IPS-15b (cell line): ENCODE results near the gene MAP4K1.

Source experiments
- H3K27me3 ChIP-seq: one replicate; pipeline ENCODE4 v1.6.1; 2013; ENCODE audit warnings: low read length; ENCODE audit not compliant: control insufficient read depth, insufficient read depth
- H3K36me3 ChIP-seq: one replicate; pipeline ENCODE4 v1.6.1; 2013; ENCODE audit warnings: low read length; ENCODE audit not compliant: control insufficient read depth, insufficient read depth
- H3K4me1 ChIP-seq: one replicate; pipeline ENCODE4 v1.6.1; 2013; ENCODE audit warnings: mild to moderate bottlenecking, low read length; ENCODE audit not compliant: control insufficient read depth, insufficient read depth
- H3K4me3 ChIP-seq: one replicate; pipeline ENCODE4 v1.5.1; 2013; ENCODE audit warnings: low read depth, low read length
- H3K9ac ChIP-seq: one replicate; pipeline ENCODE4 v1.6.1; 2013; ENCODE audit warnings: low read depth, mild to moderate bottlenecking, low read length
- H3K9me3 ChIP-seq: one replicate; pipeline ENCODE4 v1.6.1; 2013; ENCODE audit warnings: mild to moderate bottlenecking, low read length; ENCODE audit not compliant: control insufficient read depth, insufficient read depth

MAP4K1 gene

GRCh38 chr19:38648769-38649304 lies 31.1 kb upstream of the MAP4K1 start:
- Histone ChIP-seq H3K9ac (peak overlapping the region; percentile 88), H3K27me3 (no peaks in the 10 kb centered on the region), H3K4me1 (peaks cover 22% of the 10 kb centered on the region), H3K9me3 (no peaks in the 10 kb centered on the region), H3K36me3 (no peaks in the 10 kb centered on the region), H3K4me3 (peak overlapping the region; percentile 80)

DNA sequence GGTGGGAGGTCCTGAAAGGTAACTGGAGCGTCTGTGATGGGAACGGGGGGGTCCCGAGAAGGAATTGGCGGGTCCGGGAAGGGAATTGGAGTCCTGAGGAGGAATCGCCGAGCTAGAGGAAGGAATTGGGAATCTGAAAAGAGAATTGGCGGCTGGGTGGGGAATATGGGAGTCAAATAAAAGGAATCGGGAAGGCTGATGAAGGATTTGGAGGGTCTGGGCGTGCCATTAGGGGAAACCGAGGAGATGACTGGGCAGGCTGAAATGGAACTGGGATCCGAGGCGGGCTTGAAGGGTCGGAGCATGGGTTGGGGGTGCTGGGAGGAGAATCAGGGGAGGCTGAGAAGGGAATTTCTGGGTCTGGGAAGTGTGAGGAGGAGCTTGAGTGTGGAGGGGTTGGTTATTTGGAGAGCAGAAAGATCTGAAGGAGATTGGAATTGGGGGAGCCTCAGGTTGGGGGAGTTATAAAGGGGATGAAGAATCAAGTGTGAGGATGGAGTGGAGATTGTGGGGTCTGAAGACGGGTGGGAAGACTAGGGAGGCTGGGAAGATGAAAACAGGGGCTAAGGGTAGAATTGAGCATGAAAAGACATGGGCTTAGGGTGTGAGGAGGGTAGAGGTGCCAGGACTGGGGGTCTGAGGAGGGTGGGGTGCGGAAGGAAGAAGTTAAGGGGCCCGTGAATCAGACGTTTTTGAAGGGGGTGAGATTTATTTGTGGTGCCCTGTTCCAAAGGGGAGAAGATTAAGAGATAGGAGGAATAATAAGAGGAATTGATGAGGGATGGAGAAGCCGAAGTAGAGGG lies 30.4 kb upstream of the MAP4K1 start:
- Histone ChIP-seq H3K4me1 (peaks cover 19% of the 10 kb centered on the region), H3K36me3 (no peaks in the 10 kb centered on the region), H3K27me3 (no peaks in the 10 kb centered on the region), H3K4me3 (peak overlapping the region; percentile 80), H3K9me3 (no peaks in the 10 kb centered on the region), H3K9ac (peak overlapping the region; percentile 88)

- H3K4me3 ChIP-seq: peak within 1 kb of the TSS; percentile 80
- peaks cover 19% of the 10 kb centered on the region for H3K4me1 ChIP-seq
- peak within 1 kb of the TSS; percentile 88 for H3K9ac ChIP-seq
- H3K27me3 ChIP-seq: no peaks in the 10 kb centered on the region
- no peaks in the 10 kb centered on the region for H3K9me3 ChIP-seq
- H3K36me3 ChIP-seq: no peaks in the 10 kb centered on the region
Observed at GRCh38 chr19:38647368-38647965, 29.7 kb upstream of the MAP4K1 start, which contains the start of gene ACTN4. ACTN4 (plus strand) TSS chr19:38647649; CDS start chr19:38647746, 97 bp downstream.

DNA sequence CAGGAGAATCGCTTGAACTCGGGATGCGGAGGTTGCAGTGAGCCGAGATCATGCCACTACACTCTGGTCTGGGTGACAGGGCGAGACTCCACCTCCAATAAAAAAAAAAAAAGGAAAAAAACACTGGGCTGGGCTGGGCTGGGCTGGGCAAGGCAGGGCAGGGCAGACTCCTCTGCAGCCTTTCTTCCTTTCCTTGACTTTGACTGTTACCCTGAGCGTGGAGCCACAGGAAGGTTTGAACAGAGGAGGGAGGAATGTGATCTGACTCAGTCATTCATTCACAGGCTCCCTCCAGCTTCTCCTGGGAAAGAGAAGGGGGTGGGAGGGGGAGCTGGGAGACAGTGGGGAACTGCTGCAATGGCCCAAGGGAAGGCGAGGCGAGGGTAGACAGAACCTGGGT lies 27.0 kb upstream of the MAP4K1 start:
- H3K36me3 ChIP-seq: no peaks in the 10 kb centered on the region
- peaks cover 2% of the 10 kb centered on the region for H3K4me1 ChIP-seq
- no peak overlapping the region for H3K9ac ChIP-seq
- H3K9me3 ChIP-seq: no peaks in the 10 kb centered on the region
- H3K4me3 ChIP-seq: no peak overlapping the region
- H3K27me3 ChIP-seq: no peaks in the 10 kb centered on the region

GRCh38 chr19:38642176-38642575 lies 24.4 kb upstream of the MAP4K1 start:
- no peak overlapping the region for H3K4me3 ChIP-seq
- H3K27me3 ChIP-seq: no peaks in the 10 kb centered on the region
- no peaks in the 10 kb centered on the region for H3K9me3 ChIP-seq
- H3K36me3 ChIP-seq: peaks cover 3% of the 10 kb centered on the region
- peaks cover 8% of the 10 kb centered on the region for H3K4me1 ChIP-seq
- no peak overlapping the region for H3K9ac ChIP-seq

DNA sequence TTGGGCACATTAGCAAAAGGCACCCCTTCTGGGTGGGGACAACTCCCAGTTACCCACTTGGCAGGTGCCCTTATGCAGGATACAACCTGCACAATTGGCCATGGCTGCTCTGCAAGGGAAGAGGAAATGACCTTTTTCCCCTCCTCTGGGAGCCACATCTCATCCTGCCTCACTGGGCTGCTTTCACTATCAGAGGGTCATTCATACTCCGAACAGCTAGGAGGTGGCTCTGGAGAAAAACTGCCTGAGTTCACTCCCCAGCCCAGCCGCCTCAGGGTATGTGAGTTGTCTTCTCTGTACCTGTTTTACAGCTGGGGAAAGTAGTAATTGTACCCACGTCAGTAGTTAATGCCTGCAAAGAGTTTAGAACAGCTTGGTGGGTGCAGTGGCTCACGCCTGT lies 22.6 kb upstream of the MAP4K1 start:
- Histone ChIP-seq H3K9ac (no peak overlapping the region), H3K4me1 (peaks cover 14% of the 10 kb centered on the region), H3K4me3 (no peak overlapping the region), H3K36me3 (peaks cover 14% of the 10 kb centered on the region), H3K27me3 (no peaks in the 10 kb centered on the region), H3K9me3 (no peaks in the 10 kb centered on the region)

DNA sequence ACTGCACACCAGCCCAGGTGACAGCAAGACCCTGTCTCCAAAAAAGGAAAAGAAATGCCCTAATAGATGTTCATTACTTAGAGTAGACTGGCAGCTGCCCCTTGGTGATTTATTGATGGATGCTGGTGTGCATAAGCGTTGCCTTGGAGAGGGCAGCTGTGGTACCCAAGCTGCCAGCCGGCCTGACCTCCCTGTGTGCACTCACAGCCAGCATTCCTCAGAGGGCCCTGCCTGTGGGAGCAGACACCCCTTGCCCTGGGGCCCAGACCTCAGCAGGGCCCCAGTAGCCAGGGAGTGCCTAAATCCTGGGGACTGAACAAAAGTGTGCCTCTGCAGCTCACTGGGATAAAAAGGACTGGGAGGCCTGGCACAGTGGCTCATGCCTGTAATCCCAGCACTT lies 21.9 kb upstream of the MAP4K1 start:
- peaks cover 14% of the 10 kb centered on the region for H3K4me1 ChIP-seq
- no peaks in the 10 kb centered on the region for H3K27me3 ChIP-seq
- H3K9me3 ChIP-seq: no peaks in the 10 kb centered on the region
- H3K4me3 ChIP-seq: no peak overlapping the region
- H3K9ac ChIP-seq: no peak overlapping the region
- H3K36me3 ChIP-seq: peaks cover 20% of the 10 kb centered on the region

DNA sequence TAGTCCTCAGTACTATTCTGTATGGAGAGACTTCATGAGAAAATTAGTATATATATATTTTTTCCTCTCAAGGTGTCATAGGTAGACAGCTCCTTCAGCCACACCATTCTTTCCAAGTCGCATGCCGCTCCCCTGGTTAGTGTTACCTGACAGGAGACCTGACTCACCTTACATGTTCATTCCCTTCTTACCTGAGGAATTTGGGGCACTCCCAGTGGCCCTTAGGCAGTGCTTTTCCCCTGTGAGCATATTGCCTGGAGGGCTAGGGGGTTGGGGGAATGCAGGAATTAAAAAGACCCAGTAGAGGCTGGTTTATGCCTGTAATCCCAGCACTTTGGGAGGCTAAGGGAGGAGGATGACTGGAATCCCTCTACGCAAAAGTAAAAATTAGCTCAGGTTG lies 20.7 kb upstream of the MAP4K1 start:
- H3K4me3 ChIP-seq: no peak overlapping the region
- H3K27me3 ChIP-seq: no peaks in the 10 kb centered on the region
- H3K4me1 ChIP-seq: peaks cover 14% of the 10 kb centered on the region
- H3K9me3 ChIP-seq: no peaks in the 10 kb centered on the region
- H3K9ac ChIP-seq: no peak overlapping the region
- peaks cover 22% of the 10 kb centered on the region for H3K36me3 ChIP-seq

DNA sequence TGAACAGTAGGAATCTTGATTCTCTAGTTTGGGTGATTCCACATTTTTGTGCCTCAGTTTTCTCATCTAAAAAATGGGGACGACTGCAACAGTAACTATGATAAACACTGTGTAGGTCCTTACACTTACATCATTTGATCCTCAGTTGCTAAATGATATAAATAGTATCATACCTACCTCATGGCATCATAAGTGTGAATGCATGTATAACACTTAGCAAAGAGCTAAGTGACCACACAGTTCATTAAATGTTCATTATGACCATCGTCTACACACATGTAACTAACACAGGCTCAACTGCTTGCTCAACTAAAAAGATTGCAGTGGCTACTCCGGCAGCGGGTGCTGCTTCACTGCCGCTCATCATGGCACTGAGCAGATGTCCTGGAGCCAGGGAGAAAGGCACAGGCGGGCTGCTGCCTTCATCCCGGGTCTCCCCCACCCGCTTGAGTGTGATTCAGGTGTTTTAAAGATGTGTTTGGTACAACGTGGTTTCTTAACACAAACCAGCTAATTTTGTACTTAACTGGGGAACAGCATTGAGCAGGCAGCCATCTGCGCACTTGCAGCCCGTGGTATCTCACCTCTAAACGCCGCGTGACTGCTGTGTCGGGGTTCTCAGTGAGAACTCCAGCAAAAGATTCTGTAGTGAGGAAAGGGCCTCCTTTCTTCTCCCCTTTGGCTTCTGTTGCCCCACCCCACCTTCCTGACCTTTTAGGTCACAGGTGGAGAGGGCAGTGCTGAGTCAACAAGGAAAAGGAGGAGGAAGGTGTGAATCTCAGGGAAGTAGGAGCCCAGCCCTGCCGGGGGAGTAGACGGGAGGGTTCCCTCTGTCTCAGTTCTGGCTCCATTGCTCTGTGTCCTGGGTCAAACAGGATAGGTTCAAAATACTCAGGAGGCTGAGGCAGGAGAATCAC lies 18.0 kb upstream of the MAP4K1 start:
- Histone ChIP-seq H3K4me1 (peaks cover 12% of the 10 kb centered on the region), H3K4me3 (no peak overlapping the region), H3K27me3 (no peaks in the 10 kb centered on the region), H3K36me3 (peaks cover 37% of the 10 kb centered on the region), H3K9ac (no peak overlapping the region), H3K9me3 (no peaks in the 10 kb centered on the region)

DNA sequence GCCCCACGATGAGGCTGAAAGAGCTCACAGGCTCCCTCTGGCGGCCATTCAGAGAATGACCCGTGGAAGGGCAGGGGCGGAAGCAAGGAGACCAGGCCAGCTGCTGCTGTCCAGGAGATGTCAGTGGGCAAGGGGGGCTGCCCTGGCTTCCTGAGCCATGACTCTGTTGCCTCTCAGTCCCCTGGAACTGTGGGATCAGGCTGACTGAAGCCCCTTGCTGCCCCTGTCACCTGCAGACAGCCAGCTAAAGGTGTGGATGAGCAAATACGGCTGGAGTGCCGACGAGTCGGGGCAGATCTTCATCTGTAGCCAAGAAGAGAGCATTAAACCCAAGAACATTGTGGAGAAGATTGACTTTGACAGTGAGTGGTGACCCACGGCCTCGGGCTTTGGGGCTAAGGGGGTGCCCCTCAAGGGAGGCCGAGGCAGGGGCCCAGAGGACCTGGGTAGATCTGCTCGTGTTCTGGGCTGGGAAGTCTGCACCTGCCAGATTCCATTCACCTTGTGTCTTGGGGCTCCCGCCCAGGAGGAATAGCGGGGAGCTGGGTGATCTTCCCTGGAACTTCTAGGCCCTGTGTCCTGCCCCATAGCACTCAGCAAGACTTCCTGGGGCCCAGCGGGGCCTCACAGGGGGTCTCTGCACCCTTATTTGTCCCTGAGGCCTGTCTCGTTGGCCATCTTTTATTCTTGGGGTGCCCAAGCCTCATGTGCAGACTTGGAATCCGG lies 17.2 kb upstream of the MAP4K1 start:
- Histone ChIP-seq H3K4me3 (no peak overlapping the region), H3K9ac (no peak overlapping the region), H3K27me3 (no peaks in the 10 kb centered on the region), H3K36me3 (peaks cover 38% of the 10 kb centered on the region), H3K9me3 (no peaks in the 10 kb centered on the region), H3K4me1 (peaks cover 12% of the 10 kb centered on the region)
